Thyroid gland (tissue), 4 donors: ENCODE results near the gene LENG9.

Experiments used
- CTCF ChIP-seq, 6 experiments: fragments of 200-600 bp in 3 of 6; fragments of 450-650 bp in 3 of 6; sonication (generic) in 3 of 6; IDR thresholded peaks; one replicate each; pipeline ENCODE4 v1.5.1; 2016 to 2019; ENCODE audit warnings: antibody characterized with exemption in 6 of 6, mild to moderate bottlenecking in 2 of 6, inconsistent platforms in 1 of 6, moderate library complexity in 1 of 6
- POLR2A ChIP-seq, 2 donors: fragments of 450-650 bp; IDR thresholded peaks; one replicate each; pipeline ENCODE4 v1.6.1; 2017; ENCODE audit warnings: antibody characterized with exemption in 2 of 2, mild to moderate bottlenecking in 2 of 2, moderate library complexity in 1 of 2

- TF ChIP-seq CTCF (IDR thresholded peaks at IDR 0.05), result no peak
- no peak for TF ChIP-seq POLR2A (IDR thresholded peaks at IDR 0.05)
These were observed 31.3 kb downstream of the LENG9 start for GRCh38 chr19:54432144-54432738.
